IMR-90 (cell line): ENCODE results near the gene CRYBB1.

ENCODE experiments used
- BHLHE40 ChIP-seq: fragments of 150-350 bp; IDR thresholded peaks from 2 replicates; pipeline ENCODE4 v1.6.1; 2016; ENCODE audit warnings: mild to moderate bottlenecking, low read depth, low read length
- CEBPB ChIP-seq: IDR thresholded peaks from 2 replicates; pipeline ENCODE4 v1.6.1; 2012; ENCODE audit warnings: low read depth, low read length, improper control_type of control experiment
- FOS ChIP-seq: fragments of 150-350 bp; IDR thresholded peaks from 2 replicates; pipeline ENCODE4 v1.6.1; 2016; ENCODE audit warnings: low read depth, low read length
- POLR2A ChIP-seq: IDR thresholded peaks from 2 replicates; pipeline ENCODE4 v1.6.1; 2012; ENCODE audit warnings: mild to moderate bottlenecking, low read depth, low read length
- RFX5 ChIP-seq: IDR thresholded peaks from 2 replicates; pipeline ENCODE4 v1.8.0; 2012; ENCODE audit warnings: low read depth, mild to moderate bottlenecking, low read length, moderate library complexity
- SMC3 ChIP-seq: fragments of 150-350 bp; IDR thresholded peaks from 2 replicates; pipeline ENCODE4 v1.6.1; 2016; ENCODE audit warnings: low read depth, mild to moderate bottlenecking, antibody characterized with exemption, low read length, moderate library complexity
- TF ChIP-seq, protein P1 (sequence below): conservative IDR thresholded peaks from 2 replicates; pipeline ENCODE4 v1.5.1; 2012; ENCODE audit warnings: mild to moderate bottlenecking, low read depth, low read length, improper control_type of control experiment

DNA sequence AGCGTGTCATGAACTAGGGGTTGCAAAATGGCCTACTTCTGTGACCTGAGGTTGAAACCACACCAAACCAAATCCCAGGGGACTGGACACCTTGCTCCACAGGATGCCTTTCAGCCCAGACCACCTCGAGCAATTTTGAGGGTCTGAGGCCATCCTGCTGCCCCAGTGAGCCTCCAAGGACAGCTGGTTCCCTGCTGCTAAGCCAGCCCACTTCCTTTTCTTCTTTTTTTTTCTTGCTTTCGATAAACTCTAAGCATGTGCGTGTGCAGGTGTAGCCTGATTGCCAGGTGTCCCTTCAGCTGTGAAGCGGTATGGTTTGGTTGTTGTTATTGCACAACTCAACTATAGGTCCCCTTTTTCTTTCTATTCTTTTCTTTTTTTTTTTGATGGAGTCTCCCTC lies 2.7 kb downstream of the CRYBB1 start:
- TF ChIP-seq, protein P1, sequence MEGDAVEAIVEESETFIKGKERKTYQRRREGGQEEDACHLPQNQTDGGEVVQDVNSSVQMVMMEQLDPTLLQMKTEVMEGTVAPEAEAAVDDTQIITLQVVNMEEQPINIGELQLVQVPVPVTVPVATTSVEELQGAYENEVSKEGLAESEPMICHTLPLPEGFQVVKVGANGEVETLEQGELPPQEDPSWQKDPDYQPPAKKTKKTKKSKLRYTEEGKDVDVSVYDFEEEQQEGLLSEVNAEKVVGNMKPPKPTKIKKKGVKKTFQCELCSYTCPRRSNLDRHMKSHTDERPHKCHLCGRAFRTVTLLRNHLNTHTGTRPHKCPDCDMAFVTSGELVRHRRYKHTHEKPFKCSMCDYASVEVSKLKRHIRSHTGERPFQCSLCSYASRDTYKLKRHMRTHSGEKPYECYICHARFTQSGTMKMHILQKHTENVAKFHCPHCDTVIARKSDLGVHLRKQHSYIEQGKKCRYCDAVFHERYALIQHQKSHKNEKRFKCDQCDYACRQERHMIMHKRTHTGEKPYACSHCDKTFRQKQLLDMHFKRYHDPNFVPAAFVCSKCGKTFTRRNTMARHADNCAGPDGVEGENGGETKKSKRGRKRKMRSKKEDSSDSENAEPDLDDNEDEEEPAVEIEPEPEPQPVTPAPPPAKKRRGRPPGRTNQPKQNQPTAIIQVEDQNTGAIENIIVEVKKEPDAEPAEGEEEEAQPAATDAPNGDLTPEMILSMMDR: no peak
- no peak for TF ChIP-seq SMC3
- TF ChIP-seq RFX5: no peak
- TF ChIP-seq POLR2A: no peak
- 0 out of 2 replicates have a peak, but pooled peaks have one; percentile 19 for TF ChIP-seq CEBPB
- TF ChIP-seq BHLHE40: no peak
- no peak for TF ChIP-seq FOS
